UCSD-AML1 (cell line): Measurements from ENCODE around the gene TTF2.
A peak's percentile ranks its signal among the peaks of the same experiment; 100 is the strongest.

ENCODE experiments used
- DNase-seq: peaks from one replicate; lab custom pipeline; 2025; ENCODE audit not compliant: unreplicated experiment; lab: John Stamatoyannopoulos, UW

The TTF2 gene

DNA sequence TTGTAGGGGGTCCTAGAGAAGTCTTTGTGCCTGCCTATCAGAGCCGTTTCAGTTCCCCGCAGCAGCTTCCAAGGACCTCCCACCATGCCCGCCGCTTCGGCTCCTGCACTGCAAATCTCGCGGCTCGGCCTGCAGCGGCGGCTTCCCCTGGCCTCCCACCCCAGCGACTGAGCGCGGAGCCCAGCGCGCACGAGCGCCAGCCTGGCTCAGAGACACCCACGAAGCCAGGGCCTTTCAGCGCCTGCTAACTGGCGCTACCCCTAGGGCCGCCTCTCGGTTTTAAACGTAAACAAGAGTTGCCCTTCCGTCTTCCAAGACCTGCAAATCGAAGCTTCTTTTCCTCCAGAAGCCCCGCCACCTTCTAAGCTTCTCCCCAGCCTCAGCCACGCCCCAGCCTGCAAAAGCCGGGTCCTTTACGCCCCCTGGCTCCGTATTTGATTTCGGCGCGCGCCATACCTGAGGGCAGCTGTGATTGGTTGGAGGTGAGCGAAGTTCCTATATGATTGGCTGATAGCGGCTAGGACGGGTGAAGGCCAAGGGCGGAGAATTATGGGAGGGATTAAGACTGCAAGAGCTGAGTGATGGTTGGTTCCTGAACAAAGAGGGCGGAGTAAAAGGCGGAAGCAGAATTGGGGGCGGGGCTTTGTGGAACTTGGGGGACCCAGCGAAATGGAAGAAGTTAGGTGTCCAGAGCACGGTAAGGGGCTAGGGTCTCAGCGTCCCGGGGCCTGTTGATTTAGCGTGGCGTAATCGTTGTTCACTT lies at the start of gene TTF2:
Gene TTF2 (plus strand): TSS at position 649 of the 763 bp plus-strand sequence. CDS start 21 bp downstream, at position 670.
- peak; percentile 94 for DNase-seq

DNA sequence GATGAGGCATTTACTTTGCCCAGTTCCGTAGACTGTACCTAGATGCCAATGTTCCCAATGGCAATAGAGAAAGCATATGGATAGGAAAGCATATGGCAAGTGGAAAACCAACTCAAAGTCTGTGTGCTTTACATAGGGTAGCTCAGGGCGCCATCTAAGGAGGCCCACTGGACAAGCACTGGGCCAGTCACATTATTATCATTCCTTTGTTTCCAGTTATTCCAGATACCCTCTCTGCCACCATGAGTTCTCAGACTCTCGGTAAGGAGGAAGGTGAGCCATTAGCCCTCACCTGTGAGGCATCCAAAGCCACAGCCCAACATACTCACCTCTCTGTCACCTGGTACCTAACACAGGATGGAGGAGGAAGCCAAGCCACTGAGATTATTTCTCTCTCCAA lies 48.8 kb upstream of the TTF2 start:
- no peak for DNase-seq

- DNase-seq: no peak
Observed at GRCh38 chr1:117013309-117013858, 46.7 kb upstream of the TTF2 start.

DNA sequence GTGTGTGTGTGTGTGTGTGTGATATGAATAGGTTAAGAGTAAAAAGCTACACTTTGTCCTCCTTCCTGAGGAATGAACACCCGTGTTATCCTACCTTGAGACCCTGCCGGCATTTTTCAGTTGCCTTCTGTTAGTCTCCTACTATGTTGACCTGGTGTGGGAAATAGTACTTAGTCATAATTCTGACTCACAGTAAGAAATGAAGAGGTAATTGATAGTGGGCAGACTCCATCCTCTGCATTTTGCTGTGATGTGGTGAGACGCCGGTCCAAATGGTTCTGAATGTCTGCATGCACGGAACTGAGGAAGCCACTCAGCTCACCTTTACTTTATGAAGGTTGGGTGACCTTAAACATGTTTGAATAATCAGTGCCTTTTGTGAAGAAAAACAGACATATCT lies 45.9 kb upstream of the TTF2 start:
- DNase-seq: no peak

DNA sequence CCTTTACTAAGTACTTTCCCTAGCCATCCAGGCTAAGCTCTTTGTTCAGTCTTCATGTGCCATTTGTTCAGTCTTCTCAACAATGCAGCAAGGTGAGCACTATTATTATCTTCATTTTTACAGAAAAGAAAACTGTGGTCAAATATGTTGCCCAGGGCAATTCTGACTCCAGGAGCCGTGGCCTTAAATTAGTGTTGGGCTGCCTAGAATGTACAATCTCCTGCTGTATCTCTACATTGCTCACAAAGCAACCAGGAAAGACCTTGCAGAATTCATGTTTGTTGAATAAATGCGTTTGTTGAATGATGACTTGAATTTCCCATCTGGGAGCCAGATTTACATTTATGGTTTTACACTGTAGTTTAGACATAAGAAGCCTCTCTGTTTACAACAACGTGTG lies 44.4 kb upstream of the TTF2 start:
- no peak for DNase-seq

- DNase-seq: no peak
Observed at GRCh38 chr1:117017062-117017461, 43.1 kb upstream of the TTF2 start.

DNA sequence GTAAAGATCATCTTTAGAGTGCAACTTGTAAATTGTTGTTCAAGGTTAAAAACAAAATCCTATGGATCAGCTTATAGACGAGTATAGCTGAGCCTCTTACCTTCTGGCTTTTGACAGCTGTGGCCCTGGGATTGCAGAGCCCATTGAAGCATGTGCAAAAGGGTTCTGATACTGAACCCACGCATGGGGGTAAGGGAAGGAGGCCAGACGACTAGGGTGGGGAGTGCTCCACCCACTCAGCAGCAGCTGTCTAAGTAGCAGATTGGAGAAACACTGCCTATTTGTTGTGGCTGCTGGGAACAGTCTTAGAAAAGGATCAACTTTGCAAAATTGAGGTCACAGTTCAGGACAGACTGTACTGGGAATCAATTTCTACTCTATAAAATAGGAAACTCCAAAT lies 42.5 kb upstream of the TTF2 start:
- no peak for DNase-seq

DNA sequence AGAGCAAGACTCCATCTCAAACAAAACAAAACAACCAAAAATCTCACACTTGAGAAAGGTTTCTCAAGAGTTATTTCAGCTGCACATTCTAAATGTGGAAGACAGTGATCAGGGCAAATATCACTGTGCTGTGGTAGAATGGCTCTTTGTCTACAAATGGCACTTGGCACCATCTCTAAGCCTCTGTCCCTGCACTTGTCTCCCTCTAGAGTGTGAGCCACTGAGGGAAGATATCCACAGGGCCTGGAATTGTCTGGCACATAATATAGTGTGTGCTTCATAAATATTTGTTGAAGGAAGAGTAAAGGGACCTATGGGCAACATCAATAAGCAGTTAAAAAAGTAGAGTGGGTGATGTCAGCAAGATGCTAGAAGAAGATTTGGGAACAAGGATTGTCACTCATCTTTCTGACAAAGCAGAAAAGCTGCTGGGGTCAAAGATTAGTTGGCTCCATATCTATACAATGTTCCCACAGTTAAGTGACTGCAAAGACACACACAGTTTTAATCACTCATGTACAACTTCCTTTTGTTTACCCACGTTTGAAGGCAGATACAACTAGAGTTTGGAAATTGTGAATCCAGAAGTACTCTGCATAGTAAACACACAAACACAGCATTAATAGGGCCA lies 39.5 kb upstream of the TTF2 start:
- no peak for DNase-seq

- no peak for DNase-seq
Observed at GRCh38 chr1:117022114-117022513, 38.0 kb upstream of the TTF2 start.

- DNase-seq: no peak
Observed at GRCh38 chr1:117025568-117025967, 34.6 kb upstream of the TTF2 start.

- no peak for DNase-seq
Observed at GRCh38 chr1:117026361-117026760, 33.8 kb upstream of the TTF2 start.

DNA sequence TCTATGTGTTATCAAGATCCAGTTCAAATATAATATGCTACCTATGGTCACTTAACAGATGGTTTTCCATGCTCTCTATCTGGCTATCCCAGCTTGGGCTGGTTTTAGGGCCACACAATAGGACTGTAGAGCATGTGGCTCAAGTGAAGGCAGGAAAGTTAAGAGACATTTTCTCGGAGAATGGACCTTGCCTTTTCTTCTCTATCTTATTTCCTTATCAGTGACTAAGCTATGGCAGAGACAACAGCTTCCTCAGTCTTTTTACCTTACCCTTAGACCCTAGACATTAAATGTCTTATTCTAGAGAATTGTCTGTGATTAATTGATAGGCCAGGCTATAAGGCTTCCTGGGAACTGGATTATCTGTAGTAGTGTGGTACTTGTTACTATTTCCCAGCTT lies 30.4 kb upstream of the TTF2 start:
- no peak for DNase-seq

- DNase-seq: no peak
Observed at GRCh38 chr1:117030271-117030877, 29.8 kb upstream of the TTF2 start.

GRCh38 chr1:117032266-117032665 lies 27.9 kb upstream of the TTF2 start:
- DNase-seq: no peak

DNA sequence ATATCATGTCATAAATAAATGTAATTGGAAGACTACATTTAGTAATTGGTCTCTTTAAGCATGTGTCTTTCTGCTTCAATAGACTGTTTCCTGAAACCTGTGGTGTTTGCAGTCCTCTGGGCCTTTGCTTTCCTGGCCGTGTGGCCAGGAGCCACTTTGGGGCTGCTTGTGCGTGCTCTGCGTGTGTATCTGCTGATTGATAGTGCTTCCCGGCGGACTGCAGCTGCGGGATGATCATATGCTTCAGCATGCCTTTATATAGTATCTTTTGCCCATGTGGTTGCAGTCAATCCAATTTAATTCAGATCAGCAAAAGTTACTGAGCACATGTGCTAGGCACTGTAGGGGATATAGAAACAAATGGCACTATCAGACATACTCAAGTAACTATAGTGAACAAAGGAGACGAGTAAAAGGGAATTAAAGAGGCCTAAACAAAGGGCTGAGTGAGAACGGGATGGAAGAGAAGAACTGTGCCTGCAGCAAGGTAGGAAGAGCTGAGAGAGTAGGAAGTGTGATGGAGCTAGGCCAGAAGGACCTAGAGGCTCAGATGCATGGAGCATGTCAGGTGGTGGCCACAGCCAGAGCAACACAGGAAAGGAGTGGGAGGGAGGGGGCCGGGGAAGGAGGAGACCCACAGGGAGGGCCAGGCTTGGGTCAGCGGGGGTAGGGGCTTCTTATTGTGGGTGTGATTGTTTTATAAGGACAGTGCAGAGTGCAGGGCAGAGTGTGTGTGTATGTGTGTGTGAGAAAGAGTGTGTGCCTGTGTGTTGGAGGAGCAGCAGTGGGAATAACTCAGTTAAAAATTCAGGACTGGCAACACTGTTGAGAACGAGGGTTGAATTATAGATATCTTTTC lies 27.2 kb upstream of the TTF2 start:
- DNase-seq: no peak

GRCh38 chr1:117033772-117034171 lies 26.4 kb upstream of the TTF2 start:
- DNase-seq: no peak

DNA sequence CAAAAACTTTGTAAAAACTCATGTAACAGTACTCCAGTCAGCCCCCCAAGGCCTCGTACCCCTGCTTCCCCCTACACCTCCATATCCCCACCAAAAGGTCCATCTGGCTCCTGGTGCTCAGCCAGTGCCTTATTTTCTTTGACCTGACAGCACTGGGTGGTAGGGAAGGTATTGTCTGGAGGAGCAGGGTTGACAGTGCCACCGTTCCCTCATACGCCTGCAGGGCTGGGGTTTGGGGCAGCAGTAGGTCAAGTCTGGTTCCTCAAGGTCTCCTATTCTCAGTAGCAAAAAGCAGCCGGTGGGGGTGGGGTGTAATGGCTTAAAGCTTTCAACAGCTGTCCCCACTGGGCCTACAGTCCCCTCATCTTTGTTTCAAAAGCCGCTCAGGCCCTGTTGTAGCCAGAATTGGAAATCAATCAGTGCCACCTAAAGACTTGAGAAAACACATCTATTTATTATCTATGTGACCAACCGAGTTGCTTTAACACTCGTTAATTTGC lies 25.3 kb upstream of the TTF2 start:
- no peak for DNase-seq

- no peak for DNase-seq
Observed at GRCh38 chr1:117036018-117036461, 24.1 kb upstream of the TTF2 start.

DNA sequence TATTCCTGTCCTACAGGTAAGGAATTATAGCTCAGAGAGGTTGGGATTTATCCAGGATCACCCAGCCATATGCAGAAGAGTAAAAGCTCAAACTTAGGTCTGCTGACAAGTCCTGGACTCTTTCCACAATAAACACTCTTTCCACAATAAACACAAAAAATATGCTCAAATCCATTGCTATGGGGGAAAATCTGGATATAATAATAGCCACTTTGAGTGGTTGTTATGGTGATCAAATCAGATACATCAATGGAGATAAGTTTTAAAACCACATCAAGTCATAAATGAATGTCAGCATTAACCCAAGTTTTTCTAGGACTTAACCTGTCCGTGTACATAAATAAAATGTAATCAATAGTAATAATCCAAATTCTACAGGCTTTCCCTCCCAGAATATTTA lies 22.3 kb upstream of the TTF2 start:
- DNase-seq: no peak

DNA sequence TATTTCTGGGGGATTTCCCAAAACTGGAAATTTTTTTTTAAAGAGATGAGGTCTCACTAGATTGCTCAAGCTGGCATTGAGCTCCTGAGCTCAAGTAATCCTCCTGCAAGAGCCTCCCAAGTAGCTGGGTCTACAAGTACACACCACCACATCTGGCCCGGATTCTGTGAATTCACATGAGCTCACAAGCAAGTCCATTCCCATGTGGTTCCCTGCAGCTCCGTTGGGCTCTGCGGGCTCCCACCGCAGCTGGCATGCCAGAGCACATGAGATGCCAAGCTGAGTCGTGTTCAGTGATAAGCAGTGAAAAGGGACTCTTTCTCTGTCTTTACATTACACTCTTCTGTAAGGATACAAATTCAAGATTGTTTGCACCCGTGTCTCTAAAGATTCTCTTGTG lies 21.9 kb upstream of the TTF2 start:
- no peak for DNase-seq

- no peak for DNase-seq
Observed at GRCh38 chr1:117044217-117044616, 15.9 kb upstream of the TTF2 start.
